ENCODE results near the gene ANKH. TPM values are rescaled to one million over a fixed set of nuclear protein-coding genes. Genes with fewer than 3 reads are reported as not detected.

ANKH gene
- total and polyA plus RNA-seq, 2 of the 13 experiments (the other 11 are each of a cell fraction or from before 2014, with no cell fraction given), result 25.0 to 36.0 TPM

GRCh38 chr5:14696057-14696456 is 175.5 kb downstream of the ANKH start:
- TF ChIP-seq ZNF569 (CRISPR knock-in tag; IDR thresholded peaks at IDR 0.05; ENCODE audit: borderline replicate concordance), result no peak
- TF ChIP-seq MAFK (conservative IDR thresholded peaks at IDR 0.05 in 1 of 2, IDR thresholded peaks at IDR 0.05 in 1 of 2; ENCODE audit: low read length in 2 of 2), result peak; percentile 49 to 53
- TF ChIP-seq MAFF (IDR thresholded peaks at IDR 0.05; ENCODE audit: low read depth, low read length), result peak; percentile 43; the same call in 1 of the 2 replicates
- Histone ChIP-seq H3K4me3 (replicated peaks in 1 of 3; ENCODE audit: insufficient read depth in 1 of 3, low read depth in 2 of 3, low read length in 3 of 3) (no peak overlapping the region), H3K27me3 (ENCODE audit: control insufficient read depth in 1 of 2, insufficient read depth in 2 of 2, low read length in 2 of 2) (no peaks in the 10 kb centered on the region), H3K27ac (ENCODE audit: extremely low read length, insufficient read depth, low read length) (no peak overlapping the region), H3K36me3 (replicated peaks in 1 of 2; ENCODE audit: control insufficient read depth in 1 of 2, insufficient read depth in 2 of 2, low read length in 2 of 2) (peaks cover 9 to 86% of the 10 kb centered on the region in 2 experiments), H3K79me2 (ENCODE audit: insufficient read depth, low read length) (no peaks in the 10 kb centered on the region), H3K4me1 (ENCODE audit: insufficient read depth, low read length) (no peaks in the 10 kb centered on the region), H3K9ac (ENCODE audit: insufficient read depth, low read depth, low read length) (no peak overlapping the region), H4K20me1 (ENCODE audit: insufficient read depth, low read length) (no peaks in the 10 kb centered on the region), H2AFZ (ENCODE audit: low read length) (no peak overlapping the region), H3K4me2 (ENCODE audit: low read depth, low read length) (no peak overlapping the region), H3K9me3 (ENCODE audit: low read length) (no peaks in the 10 kb centered on the region)
- in situ Hi-C loops (cut with HindIII; ENCODE audit: extremely low pct_ligation_motif_present, low pct_unique_long_range_greater_than_20kb) (no loop called here), intact Hi-C loops (cut with micrococcal nuclease; ENCODE audit: unreplicated experiment) (no loop called here)
- ATAC-seq (no peak), DNase-seq (ENCODE audit: low spot score) (no peak), FAIRE-seq (no peak)
- 100% methylated on average over 1 of the region's 1 CpG for WGBS (ENCODE audit: low lambda C conversion rate)
- ChIA-PET CTCF (ENCODE audit: low intra/inter-chr PET ratio, low total read pairs) (no interaction called here), POLR2A (no interaction called here)
- no TSS peak for BruUV-seq (replicated peaks)

DNA sequence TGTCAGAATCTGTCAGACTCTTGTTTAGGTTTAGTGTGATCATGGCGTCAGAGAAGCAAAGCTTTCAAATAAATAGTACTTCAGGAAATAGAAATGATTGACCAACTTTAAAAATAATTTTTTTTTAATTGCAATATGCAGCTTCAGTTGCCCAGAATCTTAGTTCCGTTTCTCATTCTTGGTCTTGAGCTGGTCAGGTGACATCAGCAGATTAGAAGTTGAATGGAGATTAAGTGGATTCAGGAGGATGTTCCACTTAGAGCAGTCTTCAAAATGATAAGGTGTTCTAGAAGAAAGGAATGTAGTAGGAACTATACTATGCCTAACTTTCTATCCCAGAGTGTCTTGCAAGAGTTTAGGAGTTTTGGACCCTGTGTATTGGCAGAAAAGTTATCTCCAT is 176.4 kb downstream of the ANKH start:
- no peak overlapping the region for H3K27ac ChIP-seq (ENCODE audit: extremely low read length, insufficient read depth, low read length)
- peaks cover 11 to 91% of the 10 kb centered on the region in 2 experiments for H3K36me3 ChIP-seq (replicated peaks in 1 of 2; ENCODE audit: control insufficient read depth in 1 of 2, insufficient read depth in 2 of 2, low read length in 2 of 2)
- no peaks in the 10 kb centered on the region for H3K79me2 ChIP-seq (ENCODE audit: insufficient read depth, low read length)
- FAIRE-seq (no peak), DNase-seq (ENCODE audit: low spot score) (no peak), ATAC-seq (no peak)
- WGBS (ENCODE audit: low lambda C conversion rate), result 93% methylated on average over 2 of the region's 2 CpGs
- no peak overlapping the region for H3K9ac ChIP-seq (ENCODE audit: insufficient read depth, low read depth, low read length)
- no peak for TF ChIP-seq ZFP36L2 (CRISPR knock-in tag; IDR thresholded peaks at IDR 0.05)
- TF ChIP-seq ZFP62 (CRISPR knock-in tag; IDR thresholded peaks at IDR 0.05), result no peak
- no peak for TF ChIP-seq HMGXB4 (CRISPR knock-in tag; IDR thresholded peaks at IDR 0.05; ENCODE audit: borderline replicate concordance in 1 of 2, low read depth in 1 of 2)
- TF ChIP-seq NFE2L1 (CRISPR knock-in tag; IDR thresholded peaks at IDR 0.05; ENCODE audit: borderline replicate concordance), result no peak
- no peak for TF ChIP-seq ZNF598 (CRISPR knock-in tag; IDR thresholded peaks at IDR 0.05; ENCODE audit: borderline replicate concordance)
- TF ChIP-seq AGO2 (optimal IDR thresholded peaks at IDR 0.05; ENCODE audit: low read depth, low read length), result no peak
- TF ChIP-seq STAT5B (CRISPR knock-in tag; IDR thresholded peaks at IDR 0.05), result no peak
- no peak for TF ChIP-seq SNAPC2 (CRISPR knock-in tag; IDR thresholded peaks at IDR 0.05)
- no peak for TF ChIP-seq ZNF335 (CRISPR knock-in tag; IDR thresholded peaks at IDR 0.05)
- no peak for TF ChIP-seq TAF15 (IDR thresholded peaks at IDR 0.05; ENCODE audit: low read depth, low read length, poor library complexity, severe bottlenecking)
- TF ChIP-seq ZNF563 (CRISPR knock-in tag; IDR thresholded peaks at IDR 0.05), result no peak
- no peaks in the 10 kb centered on the region for H3K4me1 ChIP-seq (ENCODE audit: insufficient read depth, low read length)
- H3K27me3 ChIP-seq (ENCODE audit: control insufficient read depth in 1 of 2, insufficient read depth in 2 of 2, low read length in 2 of 2), result no peaks in the 10 kb centered on the region
- no peak overlapping the region for H3K4me2 ChIP-seq (ENCODE audit: low read depth, low read length)
- H3K4me3 ChIP-seq (replicated peaks in 1 of 3; ENCODE audit: insufficient read depth in 1 of 3, low read depth in 2 of 3, low read length in 3 of 3), result no peak overlapping the region
- no peak overlapping the region for H2AFZ ChIP-seq (ENCODE audit: low read length)
- no peaks in the 10 kb centered on the region for H3K9me3 ChIP-seq (ENCODE audit: low read length)
- intact Hi-C loops (cut with micrococcal nuclease; ENCODE audit: unreplicated experiment) (no loop called here), in situ Hi-C loops (cut with HindIII; ENCODE audit: extremely low pct_ligation_motif_present, low pct_unique_long_range_greater_than_20kb) (no loop called here)
- BruUV-seq (replicated peaks), result no TSS peak
- no peaks in the 10 kb centered on the region for H4K20me1 ChIP-seq (ENCODE audit: insufficient read depth, low read length)
- ChIA-PET CTCF (ENCODE audit: low intra/inter-chr PET ratio, low total read pairs) (no interaction called here), POLR2A (no interaction called here)
